ENCODE results near the gene RASL10B.

GRCh38 chr17:35744830-35745229 is 13.4 kb downstream of the RASL10B start:
- TF ChIP-seq POLR2A (IDR thresholded peaks at IDR 0.05; ENCODE audit: low read depth, low read length) (no peak), TAF1 (IDR thresholded peaks at IDR 0.05; ENCODE audit: low read depth, low read length) (no peak)
